ENCODE results near the gene VAV2.
"Not testable (repeated sequence)": the region's sequence is repeated elsewhere in the genome, so short reads cannot be mapped to it uniquely, and the experiment has no call there.

Gene VAV2

GRCh38 chr9:133968428-133968827, 23.7 kb downstream of the VAV2 start:
- no peak for DNase-seq

GRCh38 chr9:133967024-133967741, 24.9 kb downstream of the VAV2 start:
- DNase-seq, result no peak

DNA sequence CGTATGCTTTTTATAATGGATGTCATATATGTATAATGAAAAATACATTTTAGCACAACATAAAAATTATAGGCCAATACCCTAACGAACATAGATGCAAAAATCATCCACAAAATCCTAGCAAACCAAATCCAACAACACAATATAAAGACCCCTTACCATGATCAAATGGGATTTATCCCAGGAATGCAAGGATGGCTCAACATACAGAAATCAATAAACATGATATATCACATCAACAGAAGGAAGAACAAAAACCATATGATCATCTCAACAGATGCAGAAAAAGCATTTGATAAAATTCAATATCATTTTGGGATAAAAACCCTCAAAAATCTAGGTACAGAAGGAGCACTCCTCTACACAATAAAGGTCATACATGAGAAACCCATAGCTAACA, 27.7 kb downstream of the VAV2 start:
- no peak for DNase-seq

DNA sequence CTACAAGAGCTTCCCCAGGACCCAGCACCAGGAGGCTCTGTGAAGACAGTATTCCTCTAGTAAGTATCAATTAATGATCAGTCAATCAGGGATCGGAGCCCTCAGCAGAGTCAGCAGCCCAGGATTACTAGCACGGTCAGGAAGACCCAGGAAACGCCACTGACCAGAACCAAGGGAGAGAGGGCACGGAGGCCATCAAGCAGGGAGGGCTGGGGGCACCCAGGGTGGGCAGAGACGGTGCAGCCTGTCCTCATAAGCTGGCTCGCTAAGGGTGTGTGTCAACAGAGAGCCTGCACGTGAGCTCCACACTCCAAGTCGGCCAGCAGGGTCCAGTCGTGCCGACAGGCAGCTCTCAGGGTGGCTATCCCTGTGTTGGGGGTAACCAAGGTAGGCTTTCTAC, 29.0 kb downstream of the VAV2 start:
- no peak for DNase-seq

DNA sequence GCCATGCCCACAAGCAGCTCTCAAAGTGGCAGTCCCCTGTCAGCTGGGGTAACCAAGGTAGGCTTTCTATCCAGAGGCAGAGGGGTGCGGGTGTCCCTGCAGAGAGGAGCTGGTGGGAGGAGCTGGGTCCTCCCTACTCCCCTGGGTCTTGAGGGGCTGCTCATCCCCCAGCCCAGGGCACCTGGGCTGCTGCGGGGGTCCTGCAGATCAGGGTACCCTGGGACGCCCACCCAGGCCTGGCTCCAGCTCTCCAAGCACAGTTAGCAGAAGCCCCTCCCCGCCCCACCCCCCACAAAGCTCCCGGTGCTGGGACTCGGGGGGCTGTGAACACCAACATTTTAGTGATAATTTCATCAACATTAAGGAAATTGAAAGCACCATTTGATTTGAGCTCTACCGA, 29.8 kb downstream of the VAV2 start:
- no peak for DNase-seq

DNA sequence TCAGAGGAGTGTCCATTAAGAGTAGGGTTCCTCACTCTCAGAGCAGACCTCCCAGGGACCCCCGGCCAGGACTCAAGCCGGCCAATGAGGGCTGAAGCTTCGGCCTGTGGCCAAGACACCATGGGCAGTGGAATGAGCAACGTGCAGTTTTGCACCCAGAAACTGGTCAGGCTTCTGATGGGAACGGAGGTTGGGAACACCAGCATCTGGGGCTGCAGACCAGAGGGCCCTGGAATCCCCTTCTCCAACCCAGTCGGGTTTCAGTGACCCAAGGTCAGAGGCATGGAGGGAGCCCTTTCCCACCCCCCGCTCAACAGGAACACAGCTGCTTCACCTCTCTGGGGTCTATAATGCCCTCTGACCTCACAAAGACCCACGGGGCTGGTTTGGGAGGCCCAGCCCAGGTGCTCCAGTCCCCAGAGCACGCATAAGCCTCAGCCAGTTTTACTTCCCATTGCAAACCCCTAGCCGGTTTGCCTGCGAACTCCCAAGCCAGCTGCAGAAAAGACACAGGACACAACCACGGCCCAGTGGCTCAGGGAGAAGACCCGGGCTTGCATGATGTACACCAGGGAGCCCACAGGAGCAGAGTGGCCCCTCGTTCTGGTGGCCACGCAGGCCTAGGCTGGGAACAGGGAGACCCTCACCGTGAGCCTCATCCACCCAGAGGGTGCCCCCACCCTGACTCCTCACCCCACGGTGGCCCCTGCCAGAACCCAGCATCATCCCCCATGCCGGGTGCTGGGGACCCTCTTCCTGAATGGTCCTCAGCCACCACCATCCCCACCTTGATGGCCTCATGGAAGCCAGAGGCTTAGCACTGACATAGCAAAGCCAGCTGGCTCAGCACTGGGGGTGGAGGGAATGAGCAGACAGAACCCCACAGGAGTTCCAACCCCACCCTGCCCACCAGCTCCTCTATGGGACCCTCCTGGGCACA, 30.6 kb downstream of the VAV2 start:
- no peak for DNase-seq

DNA sequence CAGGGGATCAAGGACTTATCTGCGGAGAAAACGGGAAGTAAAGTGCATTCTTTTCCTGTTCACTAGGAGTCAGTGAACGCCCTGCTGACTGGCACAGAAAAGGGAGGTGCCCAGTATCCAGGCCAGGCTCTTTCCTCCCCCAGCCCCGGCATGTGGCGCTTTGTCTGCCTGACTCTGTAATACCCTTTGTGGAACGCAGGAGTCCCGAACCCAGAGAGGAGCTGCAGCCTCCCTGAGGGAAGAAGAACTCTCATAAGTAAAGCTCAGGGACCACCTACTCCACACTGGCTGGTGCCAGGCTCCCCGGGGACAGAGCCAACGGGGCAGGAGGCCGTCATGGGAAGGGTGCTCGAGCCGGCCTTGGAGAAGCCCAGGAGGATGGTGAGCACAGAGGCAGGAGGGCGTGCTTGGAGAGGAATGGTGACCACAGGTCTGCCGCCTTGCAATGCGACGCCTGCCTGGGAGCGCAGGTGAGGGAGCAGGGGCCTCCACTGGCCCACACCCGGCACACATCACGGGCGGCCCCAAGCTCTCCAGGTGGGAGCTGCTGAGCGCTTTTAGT, 31.5 kb downstream of the VAV2 start:
- DNase-seq, result peak; percentile 78

- no peak for DNase-seq
Observed at GRCh38 chr9:133959966-133960567, 32.1 kb downstream of the VAV2 start.

DNA sequence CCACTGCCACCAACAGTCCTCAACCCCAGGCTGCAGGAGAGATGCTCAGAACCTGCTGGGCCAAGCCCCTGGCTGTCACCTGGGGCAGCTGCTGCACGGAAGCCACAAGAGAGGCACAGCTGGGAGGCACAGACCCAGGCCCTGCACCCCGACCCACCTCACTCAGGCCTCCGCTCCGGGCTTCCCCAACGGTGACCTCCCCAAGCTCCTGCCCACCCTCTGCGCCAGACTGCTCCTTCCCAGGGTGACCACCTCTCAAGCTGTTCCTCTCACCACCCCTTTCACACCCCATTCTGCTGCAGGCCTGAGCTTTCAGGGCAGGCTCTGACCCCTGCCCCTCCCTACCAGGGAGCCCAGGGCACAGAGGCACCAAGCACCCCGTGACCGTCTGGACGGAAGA, 33.0 kb downstream of the VAV2 start:
- DNase-seq, result no peak

- no peak for DNase-seq
Observed at GRCh38 chr9:133958756-133959155, 33.4 kb downstream of the VAV2 start.

- not testable (repeated sequence) for DNase-seq
Observed at GRCh38 chr9:133957772-133958171, 34.4 kb downstream of the VAV2 start.

GRCh38 chr9:133957328-133957727, 34.8 kb downstream of the VAV2 start:
- DNase-seq, result no peak

DNA sequence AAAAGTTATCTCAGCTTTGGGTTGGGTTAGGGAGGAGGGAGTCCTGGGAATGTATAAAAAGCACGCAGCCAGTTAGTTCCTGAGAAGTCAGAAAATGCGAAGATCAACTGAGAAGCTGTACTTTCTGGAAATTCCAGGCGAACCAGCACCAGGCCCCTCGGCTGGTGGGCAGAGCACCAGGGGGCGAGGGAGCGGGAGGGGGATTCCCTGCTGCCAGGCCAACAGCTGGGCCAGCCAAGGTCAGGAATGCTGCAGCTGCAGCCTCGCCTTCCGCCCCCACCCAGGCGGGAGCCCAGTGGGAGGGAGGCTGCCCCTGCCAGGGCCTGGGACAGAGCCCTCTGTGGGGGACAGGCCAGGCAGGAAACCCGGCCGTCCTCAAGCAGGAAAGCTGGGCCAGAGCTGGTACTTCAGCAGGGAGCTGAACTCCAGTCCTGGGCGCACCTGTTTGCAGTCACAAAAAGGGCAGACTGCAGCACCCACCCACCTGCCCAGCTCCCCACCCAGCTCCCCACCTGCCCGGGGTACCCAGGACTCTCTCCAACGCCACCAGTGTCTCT, 35.5 kb downstream of the VAV2 start:
- peak; percentile 21 for DNase-seq

DNA sequence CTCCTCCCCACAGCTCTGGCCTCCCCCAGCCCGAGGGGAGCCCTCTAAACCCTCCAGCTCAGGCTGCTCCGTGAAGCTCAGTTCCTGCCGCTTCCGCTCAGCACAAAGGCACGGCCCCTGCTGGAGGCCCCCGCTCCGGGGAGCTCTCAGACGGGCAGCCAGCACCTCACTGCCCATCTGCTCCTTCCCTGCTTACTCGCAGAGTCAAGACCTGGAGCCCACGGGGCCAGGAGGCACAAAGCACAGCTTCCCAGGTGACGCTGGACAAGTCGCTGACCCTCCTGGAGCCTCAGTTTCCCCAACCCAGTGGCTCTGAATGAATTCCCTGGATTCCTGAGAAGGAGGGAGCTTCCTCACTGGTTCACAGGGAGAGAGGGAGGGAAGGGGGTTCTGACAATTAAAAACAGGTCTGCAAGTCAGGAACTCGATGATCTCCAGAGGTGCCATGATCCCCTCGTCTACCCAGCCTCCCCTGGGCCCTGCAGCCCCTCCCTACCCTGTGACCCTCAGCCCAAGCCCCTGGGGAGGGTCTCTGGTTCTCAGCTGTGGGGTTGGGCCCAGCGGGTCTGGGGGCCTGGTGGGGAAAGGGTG, 36.2 kb downstream of the VAV2 start:
- peak; percentile 19 for DNase-seq

DNA sequence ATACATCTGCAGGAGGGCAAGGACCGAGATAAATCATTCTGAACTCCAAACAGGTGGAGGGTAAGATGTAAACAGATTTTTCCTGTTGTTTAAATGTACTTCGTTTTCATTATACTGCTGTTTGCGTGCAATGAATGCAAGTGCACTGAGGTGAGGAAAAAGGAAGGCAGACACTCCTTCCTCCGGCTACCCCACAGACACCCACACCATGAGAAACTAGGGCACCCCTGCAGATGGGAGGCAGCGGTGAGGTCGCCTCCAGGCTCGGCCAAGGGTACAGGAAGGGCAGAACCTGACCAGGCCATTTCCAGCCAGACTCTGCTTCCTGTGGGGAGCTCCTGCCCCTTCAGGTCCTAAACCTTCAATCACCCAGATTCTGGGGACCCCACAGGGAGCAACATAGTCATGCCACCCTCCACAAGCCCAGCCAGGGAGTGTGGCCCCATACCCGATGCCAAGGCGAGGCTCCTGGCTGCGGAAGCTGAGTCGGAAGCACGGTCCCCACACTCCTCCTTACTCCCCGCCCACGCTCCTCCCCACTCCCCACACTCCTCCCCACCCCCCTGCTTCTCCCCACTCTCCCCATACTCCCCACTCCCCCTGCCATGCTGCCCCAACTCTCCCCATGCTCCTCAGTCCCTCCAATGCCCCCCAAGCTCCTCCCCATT, 37.1 kb downstream of the VAV2 start:
- no peak for DNase-seq

- DNase-seq, result no peak
Observed at GRCh38 chr9:133953976-133954709, 38.0 kb downstream of the VAV2 start.

DNA sequence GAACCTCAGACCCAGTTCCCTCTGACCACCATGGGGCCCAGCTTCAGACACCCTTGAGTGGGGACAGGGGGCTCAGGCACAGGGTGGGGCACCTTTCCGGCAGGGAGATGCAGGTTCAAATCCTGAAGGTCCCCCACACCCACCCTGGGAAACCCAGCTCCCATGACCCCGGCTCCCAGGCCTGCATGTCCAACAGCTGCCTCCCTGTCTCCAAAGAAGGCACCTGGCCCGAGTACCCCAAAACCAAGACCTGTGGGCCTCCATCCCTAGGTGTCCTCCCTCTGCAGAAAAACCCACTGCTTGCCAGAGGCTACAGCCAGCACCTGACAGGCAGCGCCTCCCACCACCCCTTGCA, 38.5 kb downstream of the VAV2 start:
- no peak for DNase-seq

DNA sequence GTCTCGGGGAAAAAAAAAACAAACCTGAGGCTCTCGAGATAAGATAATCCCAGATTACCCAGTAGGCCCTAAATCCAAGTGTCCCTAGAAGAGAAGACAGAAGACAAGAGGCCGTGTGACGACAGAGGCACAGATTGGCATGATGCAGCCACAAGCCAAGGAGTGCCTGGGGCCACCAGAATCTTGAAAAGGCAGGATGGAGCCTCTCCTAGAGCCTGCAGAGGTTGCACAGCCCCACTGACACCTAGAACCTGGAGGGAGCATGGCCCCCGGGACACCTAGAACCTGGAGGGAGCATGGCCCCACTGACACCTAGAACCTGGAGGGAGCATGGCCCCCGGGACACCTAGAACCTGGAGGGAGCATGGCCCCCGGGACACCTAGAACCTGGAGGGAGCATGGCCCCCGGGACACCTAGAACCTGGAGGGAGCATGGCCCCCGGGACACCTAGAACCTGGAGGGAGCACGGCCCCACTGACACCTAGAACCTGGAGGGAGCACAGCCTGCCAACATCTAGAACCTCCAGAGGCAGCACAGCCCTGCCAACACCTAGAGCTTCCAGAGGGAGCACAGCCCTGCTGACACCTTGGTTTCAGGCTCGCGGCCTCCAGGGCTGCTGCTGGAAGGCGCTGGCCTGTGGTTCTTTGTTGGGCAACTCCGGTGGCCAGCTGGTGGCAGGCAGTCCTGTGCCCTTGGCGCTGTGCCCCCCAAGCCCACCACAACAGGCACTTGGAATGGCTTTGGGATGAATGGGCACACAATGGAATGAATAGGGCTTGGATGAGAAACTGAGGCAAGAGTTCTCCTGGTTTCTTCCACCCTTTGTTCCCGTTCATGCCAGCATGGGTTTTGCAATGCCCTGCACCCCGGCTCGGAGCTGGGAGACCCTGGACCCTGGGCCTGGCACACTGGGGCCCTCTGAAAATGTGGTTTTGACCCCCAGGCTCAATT, 39.2 kb downstream of the VAV2 start:
- DNase-seq, result no peak

DNA sequence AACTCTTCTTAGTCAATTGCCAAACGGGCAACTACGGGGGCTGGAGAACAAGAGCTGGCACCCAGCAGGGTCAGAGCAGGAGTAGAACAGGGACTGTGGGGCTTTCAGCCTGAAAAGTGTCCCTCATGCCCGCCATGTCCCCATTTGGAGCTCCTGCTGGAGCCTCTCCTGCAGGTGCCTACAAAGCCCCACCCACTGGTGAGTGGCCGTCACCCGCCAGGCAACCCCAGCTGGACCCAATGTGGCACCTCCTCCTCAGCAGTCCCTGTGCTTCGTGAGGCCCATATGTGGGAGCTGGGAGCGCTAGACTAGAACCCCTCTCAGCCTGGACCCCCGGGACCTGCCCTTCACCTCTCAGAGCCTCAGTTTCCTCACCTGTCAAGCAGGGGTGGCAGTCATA, 40.9 kb downstream of the VAV2 start:
- DNase-seq, result no peak

- no peak for DNase-seq
Observed at GRCh38 chr9:133950629-133951111, 41.5 kb downstream of the VAV2 start.

Data from suppressor macrophage treated with lipopolysaccharide for 4 hours (primary cell).